ENCODE results near the gene CEBPA.

The CEBPA gene

DNA sequence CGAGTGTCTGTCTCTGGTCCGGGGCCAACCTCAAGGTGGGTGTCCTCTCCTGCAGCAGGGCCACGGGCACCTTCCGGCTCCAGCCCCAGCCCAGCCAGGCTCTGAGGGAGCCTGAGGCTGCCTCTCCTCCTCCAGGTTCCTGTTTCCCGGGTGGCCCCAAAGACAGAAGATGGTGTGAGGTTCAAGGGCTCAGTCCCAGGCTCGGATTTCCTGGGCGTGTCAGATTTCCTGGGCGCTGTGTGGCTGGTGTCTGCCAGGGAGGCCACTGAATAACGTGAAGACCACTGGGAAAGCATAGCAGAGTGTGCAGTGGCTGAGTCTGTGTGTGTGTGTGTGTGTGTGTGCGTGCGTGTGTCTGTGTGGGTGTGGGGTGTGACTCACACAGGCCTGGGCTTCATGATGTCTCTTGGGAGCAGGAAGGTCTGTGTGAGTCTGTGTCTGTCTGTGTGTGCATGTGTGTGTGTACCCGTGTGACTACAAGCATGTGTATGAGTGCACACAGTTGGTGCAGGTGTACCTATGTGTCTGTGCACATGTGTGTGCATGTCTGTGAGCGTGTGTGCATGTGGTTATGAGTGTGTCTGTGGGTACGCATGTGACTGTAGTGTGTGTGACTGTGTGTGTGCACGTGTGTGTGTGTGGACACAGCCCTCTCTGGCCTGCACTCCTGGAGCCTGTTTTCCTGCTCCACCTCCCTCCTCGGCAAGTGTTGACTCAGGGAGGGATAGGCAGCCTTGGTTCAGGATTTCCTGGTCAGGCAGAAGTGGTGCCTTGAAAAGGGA lies 28.3 kb downstream of the CEBPA start:
- peak in 1 of 2 donors; percentile 35 for DNase-seq (ENCODE audit: low read depth in 1 of 2, low spot score in 1 of 2)

- no peak for DNase-seq (ENCODE audit: low read depth in 1 of 2, low spot score in 1 of 2)
Observed at GRCh38 chr19:33273065-33273736, 29.1 kb downstream of the CEBPA start.

DNA sequence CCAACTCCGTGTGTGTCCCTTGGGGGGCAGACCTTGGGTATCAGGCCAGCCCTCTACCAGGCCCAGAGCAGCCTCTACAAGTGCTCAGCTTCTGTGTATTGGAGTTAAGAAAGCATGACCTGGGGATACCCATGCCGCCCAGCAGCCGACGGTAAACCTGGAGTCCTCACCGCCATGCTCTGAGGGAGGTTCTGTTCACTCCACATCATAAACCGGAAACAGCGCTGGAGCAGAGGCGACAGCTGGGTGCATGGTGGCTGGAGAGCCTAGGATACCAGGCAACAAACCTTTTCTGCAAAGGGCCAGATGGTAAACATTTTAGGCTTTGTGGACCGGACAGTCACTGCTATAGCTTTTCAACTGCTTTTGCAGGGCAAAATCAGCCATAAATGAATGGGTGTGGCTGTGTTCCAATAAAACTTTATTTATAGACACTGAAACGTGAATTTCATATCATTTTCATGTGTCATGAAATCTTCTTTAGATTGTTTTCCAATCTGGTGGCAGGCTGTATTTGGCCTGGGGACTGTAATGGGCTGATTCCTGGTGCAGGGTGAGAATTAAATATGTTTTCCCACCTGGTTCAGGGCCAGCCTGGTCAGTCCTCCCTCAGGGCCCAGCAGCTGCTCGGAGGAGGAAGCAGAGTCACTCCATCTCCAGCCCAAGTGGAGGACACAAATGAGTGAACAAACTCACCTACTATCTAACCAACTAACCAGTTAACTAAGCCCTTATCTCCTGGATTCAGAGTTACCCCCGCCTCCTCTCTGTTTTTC lies 30.9 kb downstream of the CEBPA start:
- DNase-seq (ENCODE audit: low read depth in 1 of 2, low spot score in 1 of 2) = no peak

- DNase-seq (ENCODE audit: low read depth in 1 of 2, low spot score in 1 of 2) = no peak
Observed at GRCh38 chr19:33270769-33271168, 31.6 kb downstream of the CEBPA start.

DNA sequence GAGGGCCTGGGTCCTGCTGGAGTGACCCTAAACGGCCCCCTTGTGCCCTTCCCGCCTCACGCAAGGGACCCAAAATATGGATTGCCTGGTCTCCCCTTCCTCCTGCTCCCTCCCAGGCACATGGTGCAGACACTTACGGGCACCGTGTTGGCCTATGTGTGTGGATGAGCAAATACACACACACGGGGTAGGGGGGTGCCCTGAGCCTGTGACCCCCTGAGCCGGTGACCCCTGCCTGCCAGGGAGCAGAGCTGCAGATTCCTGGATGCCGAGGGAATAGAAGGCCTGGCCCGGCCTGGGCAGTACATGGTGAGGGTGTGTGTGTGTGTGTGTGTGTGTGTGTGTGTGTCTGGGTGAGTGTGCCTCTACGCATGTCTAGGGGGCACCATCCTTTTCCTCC lies 33.3 kb downstream of the CEBPA start:
- no peak for DNase-seq (ENCODE audit: low read depth in 1 of 2, low spot score in 1 of 2)

GRCh38 chr19:33268162-33268991 lies 34.0 kb downstream of the CEBPA start:
- DNase-seq (ENCODE audit: low read depth in 1 of 2, low spot score in 1 of 2) = no peak

DNA sequence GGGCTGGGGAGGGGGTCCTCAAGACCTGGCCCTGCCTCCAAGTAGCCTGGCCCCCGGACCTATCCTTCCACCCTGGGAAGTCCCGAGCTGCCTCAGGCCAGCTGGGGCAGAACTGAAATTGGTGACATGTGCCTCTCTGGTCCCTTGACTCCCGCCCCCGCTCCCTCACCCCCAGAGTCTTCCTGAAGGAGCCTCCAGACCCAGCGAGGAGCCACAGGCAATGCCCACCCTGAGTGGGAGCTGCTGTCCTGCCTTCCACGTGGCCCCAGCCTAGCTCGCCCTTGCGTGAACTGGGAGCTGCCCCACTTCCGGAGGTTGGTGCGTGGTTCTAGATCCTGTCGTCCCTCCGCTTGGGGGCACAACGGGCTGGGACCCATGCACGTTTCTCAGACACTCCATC lies 34.6 kb downstream of the CEBPA start:
- DNase-seq (ENCODE audit: low read depth in 1 of 2, low spot score in 1 of 2) = no peak

GRCh38 chr19:33266974-33267484 lies 35.3 kb downstream of the CEBPA start:
- DNase-seq (ENCODE audit: low read depth in 1 of 2, low spot score in 1 of 2) = no peak

- no peak for DNase-seq (ENCODE audit: low read depth in 1 of 2, low spot score in 1 of 2)
Observed at GRCh38 chr19:33264881-33265445, 37.4 kb downstream of the CEBPA start.

GRCh38 chr19:33263325-33264023 lies 38.9 kb downstream of the CEBPA start:
- DNase-seq (ENCODE audit: low read depth in 1 of 2, low spot score in 1 of 2) = no peak

DNA sequence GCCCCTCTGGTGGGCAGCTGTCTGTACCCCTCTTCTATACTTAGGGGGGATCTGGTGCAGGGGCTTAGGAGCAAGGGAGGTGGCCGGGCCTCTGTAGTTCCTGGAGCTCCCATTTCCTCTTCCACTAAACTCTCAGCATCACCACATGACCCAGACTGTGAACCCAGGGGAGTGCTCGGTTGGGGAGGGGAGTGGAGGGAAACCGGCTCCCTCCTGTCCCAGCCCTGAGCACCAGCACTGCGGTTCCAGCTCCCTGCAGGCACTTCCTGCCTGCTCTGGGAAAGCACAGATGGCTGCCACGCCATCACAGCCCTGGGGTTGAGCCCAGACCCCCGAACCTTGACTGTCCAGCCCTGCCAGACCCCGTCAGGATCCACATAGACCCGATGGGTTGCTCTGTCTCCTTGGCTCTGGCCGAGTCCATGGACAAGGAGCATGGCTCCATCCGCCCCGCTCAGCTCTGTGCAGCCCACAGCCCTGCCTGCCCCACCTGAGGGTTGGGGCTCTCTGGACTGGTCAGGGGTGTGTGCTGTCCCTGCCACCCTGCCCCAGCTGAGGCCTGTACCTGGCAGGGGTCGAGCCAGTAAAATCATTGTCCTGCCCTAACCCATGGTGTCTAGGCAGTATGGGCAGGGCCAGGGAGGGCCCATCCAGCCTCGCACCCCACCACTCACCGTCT lies 40.7 kb downstream of the CEBPA start:
- no peak for DNase-seq (ENCODE audit: low read depth in 1 of 2, low spot score in 1 of 2)

- no peak for DNase-seq (ENCODE audit: low read depth in 1 of 2, low spot score in 1 of 2)
Observed at GRCh38 chr19:33260628-33261418, 41.5 kb downstream of the CEBPA start.

GRCh38 chr19:33259539-33259938 lies 42.8 kb downstream of the CEBPA start:
- DNase-seq (ENCODE audit: low read depth in 1 of 2, low spot score in 1 of 2) = no peak

DNA sequence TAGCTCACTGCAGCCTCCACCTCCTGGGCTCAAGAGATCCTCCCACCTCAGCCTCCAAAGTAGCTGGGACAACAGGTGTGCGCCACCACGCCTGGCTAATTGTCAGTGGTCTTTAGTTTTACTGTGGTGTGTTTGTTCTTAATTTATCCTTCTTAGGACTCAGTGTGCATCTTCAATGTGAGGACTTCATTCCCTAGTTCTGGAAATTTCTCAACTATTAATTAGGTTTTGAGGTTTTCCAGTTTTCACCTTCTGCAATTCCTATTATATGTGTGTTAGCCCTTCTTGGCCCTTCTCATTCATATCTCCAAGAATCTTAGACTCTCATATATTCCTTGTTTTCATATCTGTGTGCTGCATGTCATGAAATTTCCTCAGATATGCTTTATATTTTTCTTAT lies 44.5 kb downstream of the CEBPA start:
- no peak for DNase-seq (ENCODE audit: low read depth in 1 of 2, low spot score in 1 of 2)

DNA sequence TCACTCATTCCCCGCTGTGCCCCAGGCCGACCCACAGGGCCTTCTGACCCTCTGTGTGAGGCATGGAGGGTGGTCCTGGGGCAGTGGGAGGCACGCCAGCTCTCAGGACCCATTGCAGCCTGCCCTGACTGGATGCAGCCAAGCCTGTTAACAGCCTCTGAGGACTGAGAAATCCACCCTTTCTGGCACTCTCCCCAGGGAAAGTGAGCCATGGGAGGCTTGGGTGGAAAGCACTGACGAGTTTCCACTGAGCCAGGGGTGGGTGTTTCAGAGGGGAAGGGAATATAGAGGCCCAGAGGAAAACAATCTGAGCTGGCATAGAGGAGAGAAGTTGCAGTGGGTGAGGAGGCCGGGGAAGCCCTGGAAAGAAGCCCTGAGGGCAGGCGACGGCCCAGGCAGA lies 46.1 kb downstream of the CEBPA start:
- no peak for DNase-seq (ENCODE audit: low read depth in 1 of 2, low spot score in 1 of 2)

DNA sequence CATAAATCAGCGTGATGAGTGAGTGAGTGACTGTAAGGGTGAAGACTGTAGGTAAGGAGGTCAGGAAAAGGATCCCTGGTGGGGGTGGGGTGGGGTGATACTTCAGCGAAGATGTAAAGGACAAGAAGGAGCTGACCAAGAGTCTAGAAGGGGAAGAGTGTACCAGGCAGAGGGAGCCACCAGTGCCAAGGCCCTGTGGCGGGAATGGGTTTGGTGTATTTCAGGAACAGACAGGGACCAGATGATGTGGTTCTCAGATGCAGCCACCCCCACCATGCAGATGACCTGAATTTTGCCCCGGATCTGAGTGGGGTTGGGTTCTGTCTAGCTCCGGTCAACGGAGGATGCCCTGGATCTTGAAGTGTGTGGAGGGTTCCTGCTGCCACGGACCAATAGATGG lies 46.6 kb downstream of the CEBPA start:
- no peak for DNase-seq (ENCODE audit: low read depth in 1 of 2, low spot score in 1 of 2)

DNA sequence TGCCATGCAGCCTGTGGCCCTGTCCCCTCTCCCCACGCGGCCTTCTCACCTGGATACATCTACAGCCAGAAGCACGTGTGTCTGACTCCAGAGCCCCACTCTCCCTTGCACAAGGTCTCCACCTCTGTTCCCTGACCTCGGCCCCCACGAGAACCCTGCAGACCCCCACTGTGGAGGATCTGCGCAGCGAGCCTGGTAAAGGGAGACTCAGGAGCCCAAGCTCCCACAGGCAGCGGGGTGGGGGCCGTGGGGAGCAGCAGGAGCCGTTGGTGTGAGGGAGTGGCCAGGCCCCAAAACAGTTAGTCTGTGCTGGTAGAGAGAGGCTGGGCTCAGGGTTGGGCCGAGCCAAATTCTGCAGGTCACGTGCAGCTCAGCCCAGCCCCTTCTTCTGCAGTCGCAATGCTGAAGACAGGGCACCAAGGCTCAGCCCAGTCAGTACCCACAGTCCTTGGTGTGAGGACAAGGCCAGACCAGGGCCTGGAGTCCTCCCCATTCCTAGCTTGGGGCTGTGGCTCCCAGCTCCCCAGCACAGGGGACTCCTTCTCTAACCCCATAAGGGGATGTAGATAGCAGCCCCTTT lies 48.0 kb downstream of the CEBPA start:
- no peak for DNase-seq (ENCODE audit: low read depth in 1 of 2, low spot score in 1 of 2)

DNA sequence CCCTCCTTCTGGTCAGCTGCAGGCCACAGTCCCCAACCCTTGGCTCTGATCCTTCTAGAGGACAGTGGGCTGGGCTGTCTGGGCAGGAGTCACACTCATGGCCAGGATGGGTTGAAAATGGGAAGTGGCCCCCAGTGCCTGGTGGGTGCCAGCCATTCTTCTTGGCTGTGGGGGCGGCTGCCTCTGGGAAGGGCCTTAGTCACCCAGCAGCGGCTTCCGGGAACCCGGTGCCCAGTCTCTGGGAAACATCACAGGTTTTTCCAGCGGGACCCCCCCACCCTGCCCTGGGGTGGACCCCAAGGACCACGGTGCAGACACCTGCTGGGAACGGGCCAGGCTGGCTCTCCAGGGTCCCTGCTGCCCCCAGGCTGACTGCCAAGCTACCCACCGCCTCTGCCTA lies 49.4 kb downstream of the CEBPA start:
- DNase-seq (ENCODE audit: low read depth in 1 of 2, low spot score in 1 of 2) = no peak

Data from activated CD4-positive, alpha-beta T cell treated with anti-CD3 and anti-CD28 coated beads, Interleukin-2, amount 50 U/mL, for 24 hours (primary cell).